ENCODE measurements around the gene FUT6.

Gene FUT6

DNA sequence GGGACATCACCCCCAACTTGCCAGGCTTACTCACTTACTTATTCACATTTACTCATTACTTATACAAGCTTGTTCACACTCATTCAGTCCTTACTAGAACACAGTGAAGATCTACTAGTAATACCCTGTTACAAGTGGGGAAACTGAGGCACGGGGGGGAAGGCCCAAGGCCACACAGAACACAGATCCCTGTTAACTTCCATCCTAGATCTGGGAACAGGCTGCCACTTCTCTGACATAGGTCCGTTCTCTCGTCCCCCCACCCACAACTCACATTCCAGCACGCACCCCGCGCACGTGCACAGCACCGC lies 36.1 kb downstream of the FUT6 start:
- no peak for TF ChIP-seq CREB1 (IDR thresholded peaks at IDR 0.05; ENCODE audit: low read depth)
- TF ChIP-seq, protein P1, sequence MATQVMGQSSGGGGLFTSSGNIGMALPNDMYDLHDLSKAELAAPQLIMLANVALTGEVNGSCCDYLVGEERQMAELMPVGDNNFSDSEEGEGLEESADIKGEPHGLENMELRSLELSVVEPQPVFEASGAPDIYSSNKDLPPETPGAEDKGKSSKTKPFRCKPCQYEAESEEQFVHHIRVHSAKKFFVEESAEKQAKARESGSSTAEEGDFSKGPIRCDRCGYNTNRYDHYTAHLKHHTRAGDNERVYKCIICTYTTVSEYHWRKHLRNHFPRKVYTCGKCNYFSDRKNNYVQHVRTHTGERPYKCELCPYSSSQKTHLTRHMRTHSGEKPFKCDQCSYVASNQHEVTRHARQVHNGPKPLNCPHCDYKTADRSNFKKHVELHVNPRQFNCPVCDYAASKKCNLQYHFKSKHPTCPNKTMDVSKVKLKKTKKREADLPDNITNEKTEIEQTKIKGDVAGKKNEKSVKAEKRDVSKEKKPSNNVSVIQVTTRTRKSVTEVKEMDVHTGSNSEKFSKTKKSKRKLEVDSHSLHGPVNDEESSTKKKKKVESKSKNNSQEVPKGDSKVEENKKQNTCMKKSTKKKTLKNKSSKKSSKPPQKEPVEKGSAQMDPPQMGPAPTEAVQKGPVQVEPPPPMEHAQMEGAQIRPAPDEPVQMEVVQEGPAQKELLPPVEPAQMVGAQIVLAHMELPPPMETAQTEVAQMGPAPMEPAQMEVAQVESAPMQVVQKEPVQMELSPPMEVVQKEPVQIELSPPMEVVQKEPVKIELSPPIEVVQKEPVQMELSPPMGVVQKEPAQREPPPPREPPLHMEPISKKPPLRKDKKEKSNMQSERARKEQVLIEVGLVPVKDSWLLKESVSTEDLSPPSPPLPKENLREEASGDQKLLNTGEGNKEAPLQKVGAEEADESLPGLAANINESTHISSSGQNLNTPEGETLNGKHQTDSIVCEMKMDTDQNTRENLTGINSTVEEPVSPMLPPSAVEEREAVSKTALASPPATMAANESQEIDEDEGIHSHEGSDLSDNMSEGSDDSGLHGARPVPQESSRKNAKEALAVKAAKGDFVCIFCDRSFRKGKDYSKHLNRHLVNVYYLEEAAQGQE (IDR thresholded peaks at IDR 0.05; ENCODE audit: low read depth): no peak
- no peak for TF ChIP-seq NFIC (IDR thresholded peaks at IDR 0.05)
- TF ChIP-seq YY1 (IDR thresholded peaks at IDR 0.05; ENCODE audit: low read depth): no peak
- TF ChIP-seq TEAD4 (IDR thresholded peaks at IDR 0.05): 0 out of 2 replicates have a peak, but pooled peaks have one; percentile 51
- TF ChIP-seq, protein P2, sequence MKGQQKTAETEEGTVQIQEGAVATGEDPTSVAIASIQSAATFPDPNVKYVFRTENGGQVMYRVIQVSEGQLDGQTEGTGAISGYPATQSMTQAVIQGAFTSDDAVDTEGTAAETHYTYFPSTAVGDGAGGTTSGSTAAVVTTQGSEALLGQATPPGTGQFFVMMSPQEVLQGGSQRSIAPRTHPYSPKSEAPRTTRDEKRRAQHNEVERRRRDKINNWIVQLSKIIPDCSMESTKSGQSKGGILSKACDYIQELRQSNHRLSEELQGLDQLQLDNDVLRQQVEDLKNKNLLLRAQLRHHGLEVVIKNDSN (IDR thresholded peaks at IDR 0.05): peak; percentile 46; the same call in 1 of the 2 replicates

DNA sequence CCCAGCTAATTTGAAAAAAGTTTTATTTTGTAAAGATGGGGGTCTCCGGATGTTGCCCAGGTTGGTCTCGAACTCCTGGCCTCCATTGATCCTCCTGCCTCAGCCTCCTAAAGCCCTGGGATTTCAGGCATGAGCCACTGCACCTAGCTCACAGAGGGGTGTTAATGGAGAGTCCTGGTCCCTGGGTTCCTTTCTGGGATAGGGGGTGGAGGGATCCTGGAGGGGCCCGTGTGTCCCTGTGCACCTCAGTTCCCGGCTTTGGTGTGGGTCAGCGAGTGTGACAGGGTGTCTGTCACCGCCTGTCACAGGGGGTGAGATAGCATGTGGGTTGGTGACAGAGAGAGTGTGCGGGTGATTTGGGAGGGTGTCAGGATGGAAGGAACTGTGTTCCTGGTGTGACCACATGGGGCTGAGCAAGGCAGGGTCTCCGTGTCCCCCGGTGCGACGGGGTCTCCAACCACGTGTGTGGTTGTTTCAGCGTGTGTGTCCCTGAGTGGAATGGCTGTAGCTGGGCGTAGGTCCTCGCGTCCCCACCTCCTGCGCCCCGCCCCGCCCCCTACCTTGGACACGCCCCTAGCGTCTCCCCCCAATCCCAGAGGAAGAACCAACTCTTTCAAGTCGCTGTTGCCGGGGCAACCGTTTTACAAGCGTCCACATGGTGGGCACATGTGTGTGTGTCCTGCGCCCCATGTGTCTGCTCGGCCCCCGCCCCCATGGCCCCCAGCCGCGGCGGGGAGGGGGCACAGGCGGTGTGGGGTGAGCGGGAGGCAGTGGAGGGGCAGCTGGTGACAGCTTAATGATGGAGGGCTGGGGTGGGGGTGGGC lies 37.5 kb downstream of the FUT6 start:
- TF ChIP-seq TAF1 (IDR thresholded peaks at IDR 0.05; ENCODE audit: low read depth): no peak
- TF ChIP-seq, protein P3, sequence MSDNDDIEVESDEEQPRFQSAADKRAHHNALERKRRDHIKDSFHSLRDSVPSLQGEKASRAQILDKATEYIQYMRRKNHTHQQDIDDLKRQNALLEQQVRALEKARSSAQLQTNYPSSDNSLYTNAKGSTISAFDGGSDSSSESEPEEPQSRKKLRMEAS (IDR thresholded peaks at IDR 0.05): peak; percentile 61; the same call in 1 of the 2 replicates
- no peak for TF ChIP-seq FOXM1 (IDR thresholded peaks at IDR 0.05; ENCODE audit: borderline replicate concordance, low read depth)
- peak; percentile 89; the same call in 1 of the 2 replicates for TF ChIP-seq ZBTB7A (IDR thresholded peaks at IDR 0.05; ENCODE audit: low read depth)
- TF ChIP-seq TEAD4 (IDR thresholded peaks at IDR 0.05): no peak
- no peak for TF ChIP-seq NFIC (IDR thresholded peaks at IDR 0.05)
- no peak for TF ChIP-seq EP300 (IDR thresholded peaks at IDR 0.05; ENCODE audit: borderline replicate concordance)
- TF ChIP-seq TCF12 (IDR thresholded peaks at IDR 0.05; ENCODE audit: low read depth): no peak
- no peak for TF ChIP-seq YY1 (IDR thresholded peaks at IDR 0.05; ENCODE audit: low read depth)
- TF ChIP-seq, protein P1 (IDR thresholded peaks at IDR 0.05; ENCODE audit: low read depth): no peak
- no peak for TF ChIP-seq CREB1 (IDR thresholded peaks at IDR 0.05; ENCODE audit: low read depth)
- TF ChIP-seq RAD21 (IDR thresholded peaks at IDR 0.05; ENCODE audit: low read depth): no peak
- TF ChIP-seq, protein P2 (IDR thresholded peaks at IDR 0.05): no peak
- TF ChIP-seq EGR1 (IDR thresholded peaks at IDR 0.05): no peak
- TF ChIP-seq CEBPB (IDR thresholded peaks at IDR 0.05): no peak

DNA sequence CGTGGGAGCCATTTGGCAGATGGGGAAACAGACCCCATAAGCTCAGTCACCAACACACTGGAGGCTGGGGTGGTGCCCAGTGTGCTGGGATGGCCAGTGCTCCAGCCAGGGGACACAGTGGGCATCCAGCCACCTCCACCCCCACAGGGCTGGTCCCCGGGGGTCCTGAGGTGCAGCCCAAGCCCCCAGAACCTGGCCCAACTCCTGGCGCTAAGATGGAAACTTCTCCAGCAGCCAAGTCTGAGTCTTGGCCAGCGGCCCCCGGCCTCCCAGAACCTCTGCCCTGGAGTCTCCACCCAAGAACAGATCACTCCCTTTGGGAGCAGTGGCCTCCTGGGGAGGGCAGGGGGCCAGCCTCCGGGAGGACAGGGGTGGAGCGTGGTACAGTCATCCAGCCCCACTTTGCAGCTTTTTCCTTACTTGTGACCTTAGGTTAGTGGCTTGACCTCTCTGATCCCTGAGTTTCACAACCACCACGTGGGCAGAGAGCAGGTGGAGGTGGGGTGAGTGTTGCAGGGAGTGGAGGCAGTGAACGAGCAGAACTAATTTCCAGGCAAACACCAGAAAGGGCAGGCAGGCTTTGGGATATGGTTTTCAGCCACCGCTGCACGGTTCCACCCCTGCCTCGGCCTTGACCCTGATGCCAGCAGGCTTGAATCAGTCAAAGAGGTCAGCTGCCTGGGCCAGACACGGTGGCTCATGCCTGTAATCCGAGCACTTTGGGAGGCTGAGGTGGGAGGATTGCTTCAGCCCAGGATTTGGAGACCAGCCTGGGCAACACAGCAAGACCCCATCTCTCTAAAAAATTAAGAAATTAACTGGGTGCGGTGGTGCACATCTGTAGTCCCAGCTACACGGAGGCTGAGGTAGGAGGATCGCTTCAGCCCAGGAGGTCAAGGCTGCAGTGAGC lies 38.9 kb downstream of the FUT6 start:
- TF ChIP-seq TAF1 (IDR thresholded peaks at IDR 0.05; ENCODE audit: low read depth): no peak
- TF ChIP-seq CREB1 (IDR thresholded peaks at IDR 0.05; ENCODE audit: low read depth): no peak
- TF ChIP-seq, protein P2 (IDR thresholded peaks at IDR 0.05): no peak
- TF ChIP-seq YY1 (IDR thresholded peaks at IDR 0.05; ENCODE audit: low read depth): no peak
- no peak for TF ChIP-seq EGR1 (IDR thresholded peaks at IDR 0.05)
- TF ChIP-seq CEBPB (IDR thresholded peaks at IDR 0.05): no peak
- TF ChIP-seq ZBTB7A (IDR thresholded peaks at IDR 0.05; ENCODE audit: low read depth): no peak
- TF ChIP-seq TEAD4 (IDR thresholded peaks at IDR 0.05): no peak
- no peak for TF ChIP-seq EP300 (IDR thresholded peaks at IDR 0.05; ENCODE audit: borderline replicate concordance)

DNA sequence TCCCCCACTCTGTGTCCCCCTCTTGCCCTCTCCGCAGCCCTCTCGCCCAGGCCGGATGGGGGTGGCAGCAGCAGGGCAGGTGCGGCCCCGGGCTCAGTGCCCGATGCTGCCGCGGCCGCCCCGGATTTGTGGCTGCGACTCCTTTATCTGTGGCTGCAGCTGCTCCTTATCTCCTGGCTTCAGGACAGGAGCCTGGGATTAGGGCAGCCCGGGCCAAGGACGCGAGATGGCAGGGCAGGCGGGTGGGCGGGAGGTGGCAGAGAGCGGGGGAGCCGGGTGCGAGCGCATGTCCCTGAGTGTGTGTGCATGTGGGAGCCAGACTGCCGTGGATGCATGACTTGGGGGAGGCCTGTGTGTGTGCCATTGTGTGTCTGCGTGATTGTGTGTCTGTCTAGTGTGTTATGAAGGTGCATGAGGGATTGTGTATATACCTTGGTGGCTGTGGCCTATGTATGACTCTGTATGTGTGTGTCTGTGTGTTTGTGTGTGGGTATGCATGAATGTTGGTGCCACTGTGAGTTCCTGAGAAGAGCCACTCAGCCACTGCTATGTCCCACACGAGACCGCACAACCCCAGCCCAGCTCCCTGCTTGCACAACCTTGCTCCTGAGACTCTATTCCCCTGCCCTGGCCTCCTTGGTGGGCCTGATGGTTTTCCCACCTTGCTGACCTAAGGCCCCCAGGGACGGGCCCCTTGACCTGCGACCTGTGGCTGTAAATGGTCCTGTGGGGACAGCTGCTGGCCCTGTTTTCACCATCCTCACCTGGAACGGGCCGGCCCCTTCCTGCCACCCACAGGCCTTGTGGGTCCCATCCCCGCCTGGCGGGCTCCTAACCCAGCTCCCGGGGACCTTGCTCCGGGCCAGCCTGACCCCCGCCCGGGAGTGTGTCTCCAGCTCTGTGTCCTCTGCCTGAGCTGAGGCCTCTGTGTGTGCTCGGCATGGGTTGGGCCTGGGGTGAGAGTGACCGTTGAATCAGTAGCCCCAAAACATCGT lies 40.0 kb downstream of the FUT6 start:
- TF ChIP-seq RAD21 (IDR thresholded peaks at IDR 0.05; ENCODE audit: low read depth) (no peak), NFIC (IDR thresholded peaks at IDR 0.05) (no peak), ZBTB7A (IDR thresholded peaks at IDR 0.05; ENCODE audit: low read depth) (no peak), TCF12 (IDR thresholded peaks at IDR 0.05; ENCODE audit: low read depth) (no peak)
- TF ChIP-seq, protein P1 (IDR thresholded peaks at IDR 0.05; ENCODE audit: low read depth): no peak
- TF ChIP-seq, protein P2 (IDR thresholded peaks at IDR 0.05): no peak
